Measurements from ENCODE around the gene ABCA2. TPM values are rescaled to one million over a fixed set of nuclear protein-coding genes. Genes with fewer than 3 reads are reported as not detected.
"Not testable (repeated sequence)": the region's sequence is repeated elsewhere in the genome, so short reads cannot be mapped to it uniquely, and the experiment has no call there.

The ABCA2 gene
- total RNA-seq, 1 donor = 20.3 TPM

DNA sequence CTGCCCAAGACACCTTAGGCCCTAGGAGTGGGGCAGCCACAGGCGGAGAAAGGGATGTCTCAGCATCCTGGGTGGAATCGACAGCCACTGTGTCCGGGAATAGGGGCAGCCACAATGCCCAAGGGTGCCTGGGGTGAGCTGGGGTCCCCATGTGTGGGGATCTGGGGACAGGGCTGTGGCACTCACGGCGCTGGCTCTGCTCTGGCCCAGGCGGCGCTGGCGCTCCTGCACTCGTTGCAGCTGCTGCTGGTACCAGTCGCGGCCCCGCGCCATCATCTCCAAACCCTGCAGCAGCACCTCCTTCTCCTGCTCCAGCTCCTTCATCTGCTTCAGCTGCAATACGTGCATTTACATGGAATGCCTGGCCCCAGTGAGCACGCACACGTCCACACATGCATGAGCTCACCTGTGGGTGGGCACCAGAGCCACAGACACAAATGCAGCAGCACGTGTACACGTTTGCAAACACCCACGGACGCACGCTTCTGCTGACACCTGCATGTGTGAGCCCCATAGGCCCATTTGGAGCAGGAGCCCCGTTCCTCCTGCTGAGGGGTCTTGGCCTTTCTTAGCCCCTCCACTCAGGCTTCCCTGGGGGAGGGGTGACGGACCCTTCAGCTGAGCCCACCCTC lies 37.4 kb upstream of the ABCA2 start:
- Histone ChIP-seq H3K36me3 (ENCODE audit: insufficient read depth, low read length) (no peaks in the 10 kb centered on the region), H4K20me1 (ENCODE audit: insufficient read depth, low read length) (peaks cover 6% of the 10 kb centered on the region), H3K4me1 (ENCODE audit: insufficient read depth, low read length) (no peaks in the 10 kb centered on the region), H3K4me2 (ENCODE audit: insufficient read depth, low read length) (no peak overlapping the region), H2AFZ (ENCODE audit: low read length) (no peak overlapping the region), H3K27me3 (ENCODE audit: insufficient read depth, low read length) (no peaks in the 10 kb centered on the region), H3K4me3 (ENCODE audit: insufficient read depth, low read length) (no peak overlapping the region), H3K79me2 (ENCODE audit: insufficient read depth, low read length) (no peaks in the 10 kb centered on the region), H3K9me3 (ENCODE audit: low read depth, low read length) (no peaks in the 10 kb centered on the region), H3K27ac (ENCODE audit: low read depth, low read length) (no peak overlapping the region)
- DNase-seq (ENCODE audit: insufficient read length, low spot score, missing footprints) = peak; percentile 81
- TF ChIP-seq, protein P1, sequence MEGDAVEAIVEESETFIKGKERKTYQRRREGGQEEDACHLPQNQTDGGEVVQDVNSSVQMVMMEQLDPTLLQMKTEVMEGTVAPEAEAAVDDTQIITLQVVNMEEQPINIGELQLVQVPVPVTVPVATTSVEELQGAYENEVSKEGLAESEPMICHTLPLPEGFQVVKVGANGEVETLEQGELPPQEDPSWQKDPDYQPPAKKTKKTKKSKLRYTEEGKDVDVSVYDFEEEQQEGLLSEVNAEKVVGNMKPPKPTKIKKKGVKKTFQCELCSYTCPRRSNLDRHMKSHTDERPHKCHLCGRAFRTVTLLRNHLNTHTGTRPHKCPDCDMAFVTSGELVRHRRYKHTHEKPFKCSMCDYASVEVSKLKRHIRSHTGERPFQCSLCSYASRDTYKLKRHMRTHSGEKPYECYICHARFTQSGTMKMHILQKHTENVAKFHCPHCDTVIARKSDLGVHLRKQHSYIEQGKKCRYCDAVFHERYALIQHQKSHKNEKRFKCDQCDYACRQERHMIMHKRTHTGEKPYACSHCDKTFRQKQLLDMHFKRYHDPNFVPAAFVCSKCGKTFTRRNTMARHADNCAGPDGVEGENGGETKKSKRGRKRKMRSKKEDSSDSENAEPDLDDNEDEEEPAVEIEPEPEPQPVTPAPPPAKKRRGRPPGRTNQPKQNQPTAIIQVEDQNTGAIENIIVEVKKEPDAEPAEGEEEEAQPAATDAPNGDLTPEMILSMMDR (IDR thresholded peaks at IDR 0.05; ENCODE audit: extremely low read depth, low read depth, low read length) = no peak

DNA sequence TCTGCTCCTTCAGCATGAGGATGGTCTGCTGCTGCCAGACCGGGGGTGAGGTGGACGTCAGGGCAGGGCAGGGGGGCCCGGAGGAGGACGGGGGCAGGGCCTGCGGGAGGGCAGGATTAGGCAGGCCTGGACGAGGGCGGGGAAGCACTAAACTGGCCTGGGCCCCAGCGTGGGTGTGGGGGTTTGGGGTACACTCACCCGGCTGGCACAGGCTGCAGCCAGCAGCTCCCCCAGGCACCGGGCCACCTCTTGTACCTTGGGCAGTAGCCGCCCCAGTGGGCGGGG lies 36.8 kb upstream of the ABCA2 start:
- Histone ChIP-seq H3K9me3 (ENCODE audit: low read depth, low read length) (no peaks in the 10 kb centered on the region), H4K20me1 (ENCODE audit: insufficient read depth, low read length) (peaks cover 6% of the 10 kb centered on the region), H3K4me3 (ENCODE audit: insufficient read depth, low read length) (no peak overlapping the region), H3K4me2 (ENCODE audit: insufficient read depth, low read length) (no peak overlapping the region), H3K27ac (ENCODE audit: low read depth, low read length) (no peak overlapping the region), H3K27me3 (ENCODE audit: insufficient read depth, low read length) (no peaks in the 10 kb centered on the region), H3K4me1 (ENCODE audit: insufficient read depth, low read length) (no peaks in the 10 kb centered on the region), H3K36me3 (ENCODE audit: insufficient read depth, low read length) (no peaks in the 10 kb centered on the region), H3K79me2 (ENCODE audit: insufficient read depth, low read length) (no peaks in the 10 kb centered on the region), H2AFZ (ENCODE audit: low read length) (no peak overlapping the region)
- peak; percentile 44 for DNase-seq (ENCODE audit: insufficient read length, low spot score, missing footprints)
- TF ChIP-seq, protein P1 (IDR thresholded peaks at IDR 0.05; ENCODE audit: extremely low read depth, low read depth, low read length) = no peak

DNA sequence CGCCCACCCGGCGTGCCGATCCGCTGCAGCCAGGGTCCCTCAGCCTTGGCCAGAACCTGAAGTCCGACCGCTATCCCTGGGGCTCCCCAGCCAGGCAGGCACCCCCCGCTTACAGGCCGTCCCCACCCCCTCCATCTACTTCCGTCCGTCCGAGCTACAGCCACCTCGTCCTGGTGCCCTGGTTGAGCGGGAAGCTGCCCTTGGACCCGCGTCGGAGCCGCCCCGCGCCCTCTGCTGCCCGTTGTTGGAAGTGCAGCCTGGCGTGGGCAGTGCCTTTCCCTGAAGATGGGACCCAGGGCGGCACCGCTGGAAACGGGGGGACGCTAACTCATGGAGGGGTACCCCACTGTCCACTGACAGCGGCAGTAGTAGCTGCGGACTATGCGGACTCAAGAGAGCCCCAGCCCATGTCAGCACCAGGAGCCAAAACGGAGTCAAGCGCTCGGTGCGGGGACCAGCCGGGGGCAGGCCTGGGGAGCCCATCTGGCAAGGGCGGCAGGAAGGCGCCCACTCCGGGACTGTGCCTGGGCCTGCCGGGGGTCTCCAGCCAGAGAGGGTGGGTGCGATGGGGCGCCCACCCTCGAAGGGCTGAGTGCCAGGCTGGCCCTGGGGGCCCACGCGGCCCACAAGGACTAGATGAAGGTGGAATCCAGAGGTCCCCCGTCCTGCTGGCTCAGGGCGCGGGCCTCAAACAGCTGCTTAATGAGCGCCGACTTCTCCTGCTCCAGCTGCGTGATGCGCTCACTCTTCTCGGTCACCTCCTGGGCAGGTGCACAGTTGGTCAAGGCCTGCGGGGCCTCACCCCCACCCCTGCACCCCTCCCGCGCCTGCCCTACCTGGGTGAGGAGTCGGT lies 36.2 kb upstream of the ABCA2 start:
- H3K27ac ChIP-seq (ENCODE audit: low read depth, low read length) = no peak overlapping the region
- peaks cover 6% of the 10 kb centered on the region for H4K20me1 ChIP-seq (ENCODE audit: insufficient read depth, low read length)
- peak; percentile 97 for DNase-seq (ENCODE audit: insufficient read length, low spot score, missing footprints)
- no peaks in the 10 kb centered on the region for H3K27me3 ChIP-seq (ENCODE audit: insufficient read depth, low read length)
- no peak overlapping the region for H3K4me2 ChIP-seq (ENCODE audit: insufficient read depth, low read length)
- H3K4me3 ChIP-seq (ENCODE audit: insufficient read depth, low read length) = no peak overlapping the region
- no peaks in the 10 kb centered on the region for H3K79me2 ChIP-seq (ENCODE audit: insufficient read depth, low read length)
- no peaks in the 10 kb centered on the region for H3K4me1 ChIP-seq (ENCODE audit: insufficient read depth, low read length)
- TF ChIP-seq, protein P1 (IDR thresholded peaks at IDR 0.05; ENCODE audit: extremely low read depth, low read depth, low read length) = peak; percentile 74
- H3K9me3 ChIP-seq (ENCODE audit: low read depth, low read length) = no peaks in the 10 kb centered on the region
- H2AFZ ChIP-seq (ENCODE audit: low read length) = no peak overlapping the region
- no peaks in the 10 kb centered on the region for H3K36me3 ChIP-seq (ENCODE audit: insufficient read depth, low read length)

DNA sequence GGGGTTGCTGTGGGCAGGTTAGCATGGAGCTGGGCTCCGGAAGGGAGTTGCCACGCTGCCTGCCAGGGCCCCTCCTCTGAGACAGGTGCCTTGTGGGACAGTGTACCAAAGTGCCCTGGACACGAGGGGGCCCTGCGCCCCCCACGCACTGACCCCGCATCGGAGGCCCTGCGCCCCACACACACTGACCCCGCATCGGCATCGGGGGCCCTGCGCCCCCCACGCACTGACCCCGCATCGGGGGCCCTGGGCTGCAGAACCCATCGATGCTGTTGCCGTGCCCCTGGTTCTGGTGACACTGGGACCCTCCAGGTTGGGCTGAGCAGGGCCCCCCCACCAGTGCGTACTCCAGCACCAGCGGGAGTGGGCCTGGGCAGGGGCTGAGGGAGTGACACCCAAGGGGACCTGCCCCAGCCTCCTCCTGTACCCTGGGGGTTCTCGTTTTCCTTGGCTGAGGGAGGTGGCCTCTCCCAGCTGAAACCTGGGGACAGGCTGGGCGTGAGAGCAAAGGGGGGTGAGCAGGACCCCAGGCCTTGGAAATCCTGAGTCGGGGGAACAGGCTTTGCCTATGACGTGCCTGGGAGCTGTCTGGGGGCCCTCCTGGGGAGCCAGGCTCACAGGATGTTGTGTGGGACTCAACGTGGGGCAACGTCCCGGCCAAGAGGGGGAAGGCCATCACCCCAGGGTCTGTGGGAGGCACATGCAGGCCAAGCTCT lies 35.4 kb upstream of the ABCA2 start:
- no peaks in the 10 kb centered on the region for H3K79me2 ChIP-seq (ENCODE audit: insufficient read depth, low read length)
- H3K27ac ChIP-seq (ENCODE audit: low read depth, low read length) = no peak overlapping the region

DNA sequence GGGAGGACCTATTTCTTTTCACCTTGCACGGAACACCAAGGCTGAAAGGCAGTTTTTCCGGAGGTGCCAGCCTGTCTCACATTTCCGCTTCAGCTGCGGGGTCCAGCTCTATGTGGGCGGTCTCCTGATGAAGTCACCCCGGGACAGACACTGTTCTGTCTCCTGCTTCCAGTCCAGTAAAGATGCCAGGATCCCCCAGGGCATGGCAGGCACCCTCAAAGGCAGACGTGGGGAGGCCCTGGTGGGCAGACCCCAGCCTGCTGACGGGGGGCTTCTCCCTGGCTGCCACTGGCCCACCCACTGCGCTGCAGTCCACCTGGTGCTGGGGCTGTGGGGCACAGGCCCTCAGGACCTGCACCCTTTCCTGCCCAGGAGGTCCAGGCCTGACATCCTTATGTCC lies 34.8 kb upstream of the ABCA2 start:
- H3K27me3 ChIP-seq (ENCODE audit: insufficient read depth, low read length); DNase-seq (ENCODE audit: insufficient read length, low spot score, missing footprints); H3K4me3 ChIP-seq (ENCODE audit: insufficient read depth, low read length); H3K79me2 ChIP-seq (ENCODE audit: insufficient read depth, low read length); H3K27ac ChIP-seq (ENCODE audit: low read depth, low read length); H2AFZ ChIP-seq (ENCODE audit: low read length); H3K9me3 ChIP-seq (ENCODE audit: low read depth, low read length); H4K20me1 ChIP-seq (ENCODE audit: insufficient read depth, low read length); H3K36me3 ChIP-seq (ENCODE audit: insufficient read depth, low read length); H3K4me2 ChIP-seq (ENCODE audit: insufficient read depth, low read length); H3K4me1 ChIP-seq (ENCODE audit: insufficient read depth, low read length): not testable (repeated sequence)

More for the DNA sequence above, 35.4 kb upstream of the ABCA2 start:
- Histone ChIP-seq H3K4me3 (ENCODE audit: insufficient read depth, low read length) (no peak overlapping the region), H3K9me3 (ENCODE audit: low read depth, low read length) (no peaks in the 10 kb centered on the region), H3K27me3 (ENCODE audit: insufficient read depth, low read length) (no peaks in the 10 kb centered on the region), H3K36me3 (ENCODE audit: insufficient read depth, low read length) (no peaks in the 10 kb centered on the region), H3K4me1 (ENCODE audit: insufficient read depth, low read length) (no peaks in the 10 kb centered on the region), H4K20me1 (ENCODE audit: insufficient read depth, low read length) (peaks cover 5% of the 10 kb centered on the region), H3K4me2 (ENCODE audit: insufficient read depth, low read length) (no peak overlapping the region), H2AFZ (ENCODE audit: low read length) (no peak overlapping the region)
- peak; percentile 78 for DNase-seq (ENCODE audit: insufficient read length, low spot score, missing footprints)
- TF ChIP-seq, protein P1 (IDR thresholded peaks at IDR 0.05; ENCODE audit: extremely low read depth, low read depth, low read length) = no peak
